Skin epidermis (tissue), 12 donors: Measurements from ENCODE around the gene CD226.
"Not testable (repeated sequence)": the region's sequence is repeated elsewhere in the genome, so short reads cannot be mapped to it uniquely, and the experiment has no call there.

Source experiments
- H3K27ac ChIP-seq, 21 experiments: fragments of 200-600 bp; sonication (generic) in 11 of 21; one replicate each; pipeline ENCODE4 v1.5.0; 2020; ENCODE audit warnings: mild to moderate bottlenecking in 3 of 21, inconsistent platforms in 2 of 21, moderate library complexity in 2 of 21
- H3K4me3 ChIP-seq, 7 experiments: fragments of 200-600 bp; sonication (generic) in 2 of 7; one replicate each; pipeline ENCODE4 v1.5.0; 2020; ENCODE audit warnings: inconsistent platforms in 2 of 7, mild to moderate bottlenecking in 2 of 7, moderate library complexity in 1 of 7

Gene CD226

GRCh38 chr18:69934601-69935265 lies 12.9 kb downstream of the CD226 start:
- H3K27ac ChIP-seq: peak overlapping the region in 3 of 21 experiments; percentile 21 to 70 (median 45)

GRCh38 chr18:69929041-69929774 lies 18.5 kb downstream of the CD226 start:
- Histone ChIP-seq H3K4me3 (no peak overlapping the region), H3K27ac (no peak overlapping the region)

More at GRCh38 chr18:69934601-69935265, 12.9 kb downstream of the CD226 start:
- no peak overlapping the region for H3K4me3 ChIP-seq

GRCh38 chr18:69916412-69916811 lies 31.3 kb downstream of the CD226 start:
- no peak overlapping the region for H3K27ac ChIP-seq
- no peak overlapping the region for H3K4me3 ChIP-seq

- no peak overlapping the region for H3K4me3 ChIP-seq
These were observed 38.8 kb downstream of the CD226 start for GRCh38 chr18:69908838-69909237.

GRCh38 chr18:69906765-69907164 lies 40.9 kb downstream of the CD226 start:
- H3K27ac ChIP-seq: no peak overlapping the region
- no peak overlapping the region for H3K4me3 ChIP-seq

More at GRCh38 chr18:69908838-69909237, 38.8 kb downstream of the CD226 start:
- H3K27ac ChIP-seq: no peak overlapping the region

- no peak overlapping the region for H3K27ac ChIP-seq
- no peak overlapping the region for H3K4me3 ChIP-seq
These were observed 46.7 kb downstream of the CD226 start for GRCh38 chr18:69900941-69901340.

- H3K27ac ChIP-seq: peak overlapping the region in 1 of 21 experiments; percentile 23
- not testable (repeated sequence) for H3K4me3 ChIP-seq
These were observed 48.3 kb downstream of the CD226 start for GRCh38 chr18:69899154-69899923.

- peak overlapping the region in 2 of 21 experiments; percentile 56 to 68 for H3K27ac ChIP-seq
- no peak overlapping the region for H3K4me3 ChIP-seq
These were observed 49.3 kb downstream of the CD226 start for GRCh38 chr18:69898241-69898861.

- no peak overlapping the region for H3K4me3 ChIP-seq
- peak overlapping the region in 2 of 21 experiments; percentile 17 to 68 for H3K27ac ChIP-seq
These were observed 50.1 kb downstream of the CD226 start for GRCh38 chr18:69897397-69898108.

GRCh38 chr18:69895066-69896047 lies 52.3 kb downstream of the CD226 start:
- peak overlapping the region in 1 of 21 experiments; percentile 29 for H3K27ac ChIP-seq
- no peak overlapping the region for H3K4me3 ChIP-seq

- Histone ChIP-seq H3K4me3 (no peak overlapping the region), H3K27ac (no peak overlapping the region)
These were observed 53.2 kb downstream of the CD226 start for GRCh38 chr18:69894467-69894866.

- Histone ChIP-seq H3K27ac (no peak overlapping the region), H3K4me3 (no peak overlapping the region)
These were observed 57.1 kb downstream of the CD226 start for GRCh38 chr18:69890558-69890957.

- Histone ChIP-seq H3K27ac (no peak overlapping the region), H3K4me3 (no peak overlapping the region)
These were observed 58.7 kb downstream of the CD226 start for GRCh38 chr18:69889009-69889408.

- H3K27ac ChIP-seq: no peak overlapping the region
- H3K4me3 ChIP-seq: no peak overlapping the region
These were observed 60.4 kb downstream of the CD226 start for GRCh38 chr18:69887256-69887655.

- H3K4me3 ChIP-seq: no peak overlapping the region
- H3K27ac ChIP-seq: peak overlapping the region in 1 of 21 experiments; percentile 44
These were observed 61.7 kb downstream of the CD226 start for GRCh38 chr18:69885841-69886531.

GRCh38 chr18:69885355-69885754 lies 62.3 kb downstream of the CD226 start:
- no peak overlapping the region for H3K27ac ChIP-seq
- H3K4me3 ChIP-seq: no peak overlapping the region

GRCh38 chr18:69883781-69884180 lies 63.9 kb downstream of the CD226 start:
- Histone ChIP-seq H3K27ac (no peak overlapping the region), H3K4me3 (no peak overlapping the region)
